Gastrocnemius medialis (tissue), 4 donors: ENCODE results near the gene RNF181. TPM values are rescaled to one million over a fixed set of nuclear protein-coding genes. Genes with fewer than 3 reads are reported as not detected.

Experiments
- ATAC-seq, 2 donors: fragments of 150-250 bp; one replicate each; pipeline ENCODE4 v1.9.1; 2016
- DNase-seq, 2 donors: peaks; one replicate each; pipeline ENCODE4 v3.0.0-alpha.2; 2019
- H3K27ac ChIP-seq, 4 donors: fragments of 200-600 bp; sonication (generic); 1 replicate in 1 of 4; 2 replicates in 3 of 4; pipeline ENCODE4 v1.5.1; 2016 to 2018; ENCODE audit warnings: mild to moderate bottlenecking in 2 of 4, moderate library complexity in 1 of 4
- H3K27me3 ChIP-seq, 3 donors: fragments of 200-600 bp; sonication (generic) in 2 of 3; 1 replicate in 1 of 3; 2 replicates in 2 of 3; pipeline versions ENCODE4 v1.5.1 to v1.6.0; 2016 to 2019; ENCODE audit warnings: mild to moderate bottlenecking in 1 of 3, moderate library complexity in 1 of 3
- H3K36me3 ChIP-seq, 2 donors: fragments of 200-600 bp; sonication (generic) in 1 of 2; one replicate each; pipeline ENCODE4 v1.5.1; 2017 to 2018
- H3K4me1 ChIP-seq, 2 donors: fragments of 200-600 bp; sonication (generic) in 1 of 2; one replicate each; pipeline ENCODE4 v1.5.1; 2016 to 2017; ENCODE audit warnings: mild to moderate bottlenecking in 2 of 2
- H3K4me3 ChIP-seq, 4 donors: fragments of 200-600 bp; sonication (generic) in 3 of 4; 1 replicate in 1 of 4; 2 replicates in 3 of 4; pipeline ENCODE4 v1.5.1; 2016 to 2019; ENCODE audit warnings: mild to moderate bottlenecking in 2 of 4
- H3K9me3 ChIP-seq, 3 donors: fragments of 200-600 bp; sonication (generic) in 2 of 3; 1 replicate in 1 of 3; 2 replicates in 2 of 3; pipeline ENCODE4 v1.5.1; 2016 to 2019
- CTCF ChIP-seq, 5 experiments: fragments of 450-650 bp in 3 of 5; fragments of 200-600 bp in 2 of 5; sonication (generic) in 2 of 5; IDR thresholded peaks in 4 of 5; conservative IDR thresholded peaks in 1 of 5; 1 replicate in 4 of 5; 2 replicates in 1 of 5; pipeline ENCODE4 v1.5.1; 2016 to 2019; ENCODE audit warnings: antibody characterized with exemption in 5 of 5, mild to moderate bottlenecking in 3 of 5, moderate library complexity in 3 of 5
- POLR2A ChIP-seq, 2 donors: fragments of 450-650 bp; IDR thresholded peaks; one replicate each; pipeline ENCODE4 v1.6.1; 2017; ENCODE audit warnings: antibody characterized with exemption in 2 of 2, mild to moderate bottlenecking in 2 of 2, moderate library complexity in 2 of 2
- in situ Hi-C, 4 donors: fragments of 200-750 bp; cut with MboI; loops; one replicate each; pipeline versions ENCODE4 v1.15.0 to v1.8.0; 2017; ENCODE audit warnings: low sequenced_read_pairs in 4 of 4
- intact Hi-C: fragments of 100-400 bp; cut with DNase I; formaldehyde crosslinking; loops from one replicate; pipeline ENCODE4 v1.15.1; 2023; ENCODE audit warnings: low total_unique reads
- total RNA-seq, 4 donors: library from RNA; depleted of rRNA; stranded (reverse); fragments of >200 nt; gene quantifications; one replicate each; pipeline versions ENCODE4 v1.1.0 to v1.2.3, GENCODE V29; 2016

The RNF181 gene
- total RNA-seq, 4 donors from 2014 or later, result 207 to 235 (median 215) TPM

- peak; percentile 71 to 85 for DNase-seq
Observed at GRCh38 chr2:85551698-85552678, 43.6 kb upstream of the RNF181 start.

GRCh38 chr2:85553184-85553583, 42.4 kb upstream of the RNF181 start:
- ATAC-seq (no peak), DNase-seq (no peak)
- Histone ChIP-seq H3K36me3 (peaks cover 0 to 44% of the 10 kb centered on the region in 2 donors), H3K27ac (no peak overlapping the region), H3K4me3 (no peak overlapping the region), H3K27me3 (no peaks in the 10 kb centered on the region), H3K4me1 (peaks cover 5 to 13% of the 10 kb centered on the region in 2 donors), H3K9me3 (no peaks in the 10 kb centered on the region)
- in situ Hi-C loops (loop anchor here in 2 of 4 donors (5.0 kb wide), 1 partner anchor 131 kb away; no protein-coding TSS in a partner anchor), intact Hi-C loops (no loop called here)
- TF ChIP-seq POLR2A (IDR thresholded peaks at IDR 0.05) (no peak), CTCF (IDR thresholded peaks at IDR 0.05 in 4 of 5, conservative IDR thresholded peaks at IDR 0.05 in 1 of 5) (no peak)

More at GRCh38 chr2:85551698-85552678, 43.6 kb upstream of the RNF181 start:
- peak; percentile 90 to 96 (median 92) for TF ChIP-seq CTCF (IDR thresholded peaks at IDR 0.05 in 4 of 5, conservative IDR thresholded peaks at IDR 0.05 in 1 of 5)
- TF ChIP-seq POLR2A (IDR thresholded peaks at IDR 0.05), result peak in 1 of 2 donors; percentile 12
- intact Hi-C loops (loop anchor here (1.0 to 2.0 kb wide), 3 partner anchors 51 to 161 kb away; partner anchors contain the start of gene TMEM150A), in situ Hi-C loops (loop anchor here in 2 of 4 donors (5.0 kb wide), 1 partner anchor 130 kb away; no protein-coding TSS in a partner anchor)
- no peaks in the 10 kb centered on the region for H3K27me3 ChIP-seq
- ATAC-seq, result peak; percentile 67 to 89
- H3K27ac ChIP-seq, result peak overlapping the region; percentile 53 to 99 (median 64)
- H3K4me1 ChIP-seq, result peaks cover 5 to 13% of the 10 kb centered on the region in 2 donors
- H3K4me3 ChIP-seq, result no peak overlapping the region
- H3K9me3 ChIP-seq, result no peaks in the 10 kb centered on the region
- peaks cover 0 to 40% of the 10 kb centered on the region in 2 donors for H3K36me3 ChIP-seq

GRCh38 chr2:85554980-85555612, 40.4 kb upstream of the RNF181 start:
- no peaks in the 10 kb centered on the region for H3K27me3 ChIP-seq
- in situ Hi-C loops, result loop anchor here in 3 of 4 donors (5.0 kb wide), 1 partner anchor 133 kb away; no protein-coding TSS in a partner anchor
- H3K36me3 ChIP-seq, result peaks cover 0 to 51% of the 10 kb centered on the region in 2 donors
- peak overlapping the region; percentile 25 to 54 (median 45) for H3K27ac ChIP-seq
- no peak for TF ChIP-seq CTCF (IDR thresholded peaks at IDR 0.05 in 4 of 5, conservative IDR thresholded peaks at IDR 0.05 in 1 of 5)
- TF ChIP-seq POLR2A (IDR thresholded peaks at IDR 0.05), result no peak
- DNase-seq (no peak), ATAC-seq (peak in 1 of 2 donors; percentile 30)
- intact Hi-C loops, result no loop called here
- H3K9me3 ChIP-seq, result no peaks in the 10 kb centered on the region
- peaks cover 10 to 11% of the 10 kb centered on the region in 2 donors for H3K4me1 ChIP-seq
- no peak overlapping the region for H3K4me3 ChIP-seq

- H3K36me3 ChIP-seq, result peaks cover 0 to 51% of the 10 kb centered on the region in 2 donors
- in situ Hi-C loops (loop anchor here in 1 of 4 donors (5.0 kb wide), 1 partner anchor 135 kb away; no protein-coding TSS in a partner anchor), intact Hi-C loops (no loop called here)
- peaks cover 18 to 22% of the 10 kb centered on the region in 2 donors for H3K4me1 ChIP-seq
- H3K27ac ChIP-seq, result no peak overlapping the region
- H3K9me3 ChIP-seq, result no peaks in the 10 kb centered on the region
- no peak overlapping the region for H3K4me3 ChIP-seq
- no peaks in the 10 kb centered on the region for H3K27me3 ChIP-seq
- DNase-seq (no peak), ATAC-seq (no peak)
- TF ChIP-seq CTCF (IDR thresholded peaks at IDR 0.05 in 4 of 5, conservative IDR thresholded peaks at IDR 0.05 in 1 of 5) (no peak), POLR2A (IDR thresholded peaks at IDR 0.05) (no peak)
Observed at GRCh38 chr2:85557130-85557529, 38.4 kb upstream of the RNF181 start.
